H9 (cell line): Measurements from ENCODE around the gene DSCAM. TPM values are rescaled to one million over a fixed set of nuclear protein-coding genes. Genes with fewer than 3 reads are reported as not detected.
A peak's percentile ranks its signal among the peaks of the same experiment; 100 is the strongest.

Experiments
- DNase-seq: peaks from one replicate; pipeline ENCODE4 v3.0.0-alpha.2; 2017
- H2AFZ ChIP-seq: one replicate; pipeline ENCODE4 v1.6.1; 2013; ENCODE audit warnings: mild to moderate bottlenecking, low read length, control low read depth, moderate library complexity
- H2AK5ac ChIP-seq: 2 replicates; pipeline ENCODE4 v1.6.1; 2013; ENCODE audit warnings: low read length, control low read depth, mixed read lengths; ENCODE audit not compliant: insufficient read length
- H2BK120ac ChIP-seq: one replicate; pipeline ENCODE4 v1.6.1; 2013; ENCODE audit warnings: low read depth, mild to moderate bottlenecking, low read length, control low read depth, inconsistent platforms; ENCODE audit not compliant: poor library complexity, severe bottlenecking
- H2BK12ac ChIP-seq: 2 replicates; pipeline ENCODE4 v1.6.1; 2013; ENCODE audit warnings: low read length, control low read depth, mixed read lengths, low read depth; ENCODE audit not compliant: insufficient read length
- H2BK15ac ChIP-seq: 2 replicates; pipeline ENCODE4 v1.6.1; 2013; ENCODE audit warnings: low read depth, low read length, control low read depth
- H2BK20ac ChIP-seq: one replicate; pipeline ENCODE4 v1.6.1; 2013; ENCODE audit warnings: low read depth, mild to moderate bottlenecking, low read length, control low read depth, inconsistent platforms; ENCODE audit not compliant: poor library complexity, severe bottlenecking
- H2BK5ac ChIP-seq: 2 replicates; pipeline ENCODE4 v1.6.1; 2013; ENCODE audit warnings: low read length, control low read depth, mixed read lengths; ENCODE audit not compliant: insufficient read length
- H3K14ac ChIP-seq: 2 replicates; pipeline ENCODE4 v1.6.1; 2013; ENCODE audit warnings: low read length, control low read depth; ENCODE audit not compliant: insufficient read depth
- H3K18ac ChIP-seq: 2 replicates; pipeline ENCODE4 v1.6.1; 2013; ENCODE audit warnings: low read depth, mild to moderate bottlenecking, mixed read lengths, low read length, control low read depth; ENCODE audit not compliant: insufficient read length
- H3K23ac ChIP-seq: 2 replicates; pipeline ENCODE4 v1.6.1; 2013; ENCODE audit warnings: low read length, control low read depth, mixed read lengths, low read depth; ENCODE audit not compliant: insufficient read length
- H3K23me2 ChIP-seq: 2 replicates; pipeline ENCODE4 v1.6.1; 2013; ENCODE audit warnings: low read depth, mild to moderate bottlenecking, mixed read lengths, low read length, control low read depth; ENCODE audit not compliant: insufficient read length, poor library complexity, severe bottlenecking
- H3K27ac ChIP-seq: 2 replicates; pipeline ENCODE4 v1.5.1; 2013; ENCODE audit warnings: low read length, control low read depth, mixed read lengths, low read depth; ENCODE audit not compliant: insufficient read length
- H3K27me3 ChIP-seq: 2 replicates; pipeline ENCODE4 v1.6.1; 2013; ENCODE audit warnings: low read length, control low read depth, inconsistent platforms; ENCODE audit not compliant: insufficient read depth
- H3K4ac ChIP-seq: 2 replicates; pipeline ENCODE4 v1.6.1; 2013; ENCODE audit warnings: low read depth, mild to moderate bottlenecking, control low read depth, inconsistent platforms, low read length, moderate library complexity
- H3K4me1 ChIP-seq: 2 replicates; pipeline ENCODE4 v1.6.1; 2013; ENCODE audit warnings: low read length, control low read depth, inconsistent platforms; ENCODE audit not compliant: insufficient read depth
- H3K4me2 ChIP-seq: 2 replicates; pipeline ENCODE4 v1.6.1; 2013; ENCODE audit warnings: low read length, control low read depth, mixed read lengths; ENCODE audit not compliant: insufficient read length, insufficient read depth
- H3K56ac ChIP-seq: 2 replicates; pipeline ENCODE4 v1.6.1; 2013; ENCODE audit warnings: low read depth, mild to moderate bottlenecking, mixed read lengths, low read length, control low read depth; ENCODE audit not compliant: insufficient read length
- H3K79me1 ChIP-seq: 2 replicates; pipeline ENCODE4 v1.6.1; 2013; ENCODE audit warnings: low read depth, mild to moderate bottlenecking, moderate library complexity, low read length, control low read depth, inconsistent platforms; ENCODE audit not compliant: insufficient read depth, poor library complexity, severe bottlenecking
- H3K79me2 ChIP-seq: 2 replicates; pipeline ENCODE4 v1.6.1; 2013; ENCODE audit warnings: low read length, control low read depth, inconsistent platforms; ENCODE audit not compliant: insufficient read depth
- H3K9ac ChIP-seq: 2 replicates; pipeline ENCODE4 v1.6.1; 2013; ENCODE audit warnings: low read length, control low read depth, mixed read lengths; ENCODE audit not compliant: insufficient read length; ENCODE audit errors: extremely low read depth
- H3K9me3 ChIP-seq: one replicate; pipeline ENCODE4 v1.6.1; 2013; ENCODE audit warnings: low read depth, low read length, inconsistent platforms; ENCODE audit not compliant: control insufficient read depth
- H3T11ph ChIP-seq: one replicate; pipeline ENCODE4 v1.6.1; 2013; ENCODE audit warnings: mild to moderate bottlenecking, low read length, control low read depth, inconsistent platforms
- H4K20me1 ChIP-seq: one replicate; pipeline ENCODE4 v1.6.1; 2013; ENCODE audit not compliant: control insufficient read depth, insufficient read length, insufficient read depth
- H4K5ac ChIP-seq: 2 replicates; pipeline ENCODE4 v1.6.1; 2013; ENCODE audit warnings: low read depth, mild to moderate bottlenecking, mixed read lengths, low read length, control low read depth; ENCODE audit not compliant: insufficient read length
- H4K8ac ChIP-seq: replicated peaks from 2 replicates; pipeline ENCODE4 v1.6.1; 2013; ENCODE audit warnings: low read length, control low read depth, mixed read lengths, low read depth; ENCODE audit not compliant: insufficient read length
- H4K91ac ChIP-seq: 2 replicates; pipeline ENCODE4 v1.6.1; 2013; ENCODE audit warnings: low read depth, mild to moderate bottlenecking, moderate library complexity, mixed read lengths, low read length, control low read depth; ENCODE audit not compliant: insufficient read length
- H3K27ac Mint-ChIP-seq, 3 experiments: 2 replicates in 2 of 3; 3 replicates in 1 of 3; pipeline ENCODE4 v1.8.0; 2020 to 2021; ENCODE audit warnings: mixed read lengths in 3 of 3, mild to moderate bottlenecking in 1 of 3, moderate library complexity in 1 of 3
- H3K27me3 Mint-ChIP-seq: 2 replicates; pipeline ENCODE4 v1.8.0; 2021; ENCODE audit warnings: low read depth, mild to moderate bottlenecking, moderate library complexity, mixed read lengths
- H3K36me3 Mint-ChIP-seq, 3 experiments: 2 replicates in 2 of 3; 3 replicates in 1 of 3; pipeline ENCODE4 v1.8.0; 2020 to 2021; ENCODE audit warnings: low read depth in 3 of 3, mixed read lengths in 3 of 3; ENCODE audit not compliant: insufficient read depth in 1 of 3
- H3K4me1 Mint-ChIP-seq, 2 experiments: 2 replicates each; pipeline ENCODE4 v1.8.0; 2020; ENCODE audit warnings: mixed read lengths in 2 of 2
- H3K4me3 Mint-ChIP-seq, 2 experiments: 2 replicates in 1 of 2; 3 replicates in 1 of 2; pipeline ENCODE4 v1.8.0; 2020 to 2021; ENCODE audit warnings: mild to moderate bottlenecking in 2 of 2, mixed read lengths in 2 of 2, moderate library complexity in 1 of 2
- H3K9me3 Mint-ChIP-seq, 2 experiments: 2 replicates in 1 of 2; 3 replicates in 1 of 2; pipeline ENCODE4 v1.8.0; 2020; ENCODE audit warnings: mild to moderate bottlenecking in 2 of 2, mixed read lengths in 2 of 2, moderate library complexity in 1 of 2
- WGBS: extraction: QIAGEN DNeasy Blood & Tissue Kit; methylation state at CpG from one replicate; pipeline ENCODE4 v1.1.7; 2013; ENCODE audit warnings: missing lambda C conversion rate, low lambda C conversion rate, mixed read lengths; ENCODE audit not compliant: insufficient read length; ENCODE audit errors: extremely low coverage; 5-methylcytosine and 5-hydroxymethylcytosine counted together
- total RNA-seq: library from RNA; stranded (reverse); gene quantifications from 2 replicates; pipeline ENCODE4 v1.2.1, GENCODE V29; 2021
- TF ChIP-seq, protein P1 (sequence below): fragments of 200-600 bp; sonication (generic); conservative IDR thresholded peaks from 3 replicates; pipeline ENCODE4 v1.8.0; 2021; ENCODE audit warnings: antibody characterized with exemption, mild to moderate bottlenecking

Gene DSCAM
- total RNA-seq, 1 experiment from 2014 or later: 0.17 TPM

DNA sequence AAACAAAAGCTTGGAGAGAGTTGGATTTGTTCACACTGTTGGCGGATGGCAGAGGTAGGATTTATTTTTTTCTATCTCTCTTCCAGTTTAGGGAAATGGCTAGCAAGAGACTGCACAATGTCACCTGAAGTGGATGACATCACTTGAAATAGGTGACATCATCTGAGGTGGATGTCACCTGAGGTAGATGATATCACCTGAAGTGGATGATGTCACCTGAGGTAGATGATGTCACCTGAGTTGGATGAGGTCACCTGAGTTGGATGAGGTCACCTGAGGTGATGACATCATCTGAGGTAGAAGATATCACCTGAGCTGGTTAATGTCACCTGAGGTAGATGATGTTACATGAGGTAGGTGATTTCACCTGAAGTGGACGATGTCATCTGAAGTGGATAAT is 413.4 kb downstream of the DSCAM start:
- Mint-ChIP-seq H3K4me1 (peaks cover 3% of the 10 kb centered on the region in 2 experiments), H3K9me3 (peaks cover 0 to 2% of the 10 kb centered on the region in 2 experiments; a peak in 2 of 5 replicates), H3K27me3 (0 out of 2 replicates have a peak, but pooled peaks cover 3% of the 10 kb centered on the region), H3K4me3 (no peak overlapping the region), H3K27ac (peak overlapping the region in 1 of 3 experiments; percentile 74; a peak in 1 of 7 replicates), H3K36me3 (no peaks in the 10 kb centered on the region)
- Histone ChIP-seq H4K5ac (no peak overlapping the region), H3K4ac (no peak overlapping the region), H3K27ac (no peak overlapping the region), H3K18ac (no peak overlapping the region), H2BK15ac (no peak overlapping the region), H4K91ac (no peak overlapping the region), H4K20me1 (no peaks in the 10 kb centered on the region), H2BK12ac (no peak overlapping the region), H3K27me3 (no peaks in the 10 kb centered on the region), H3K14ac (no peak overlapping the region), H2AK5ac (no peak overlapping the region), H4K8ac (no peak overlapping the region), H2BK20ac (no peak overlapping the region), H3K56ac (no peak overlapping the region), H3K4me2 (no peak overlapping the region), H3K23me2 (no peaks in the 10 kb centered on the region), H3K4me1 (no peaks in the 10 kb centered on the region; the same call in 1 of the 2 replicates), H3K9me3 (no peaks in the 10 kb centered on the region), H3K79me1 (no peaks in the 10 kb centered on the region), H3T11ph (no peak overlapping the region), H3K9ac (no peak overlapping the region), H2BK5ac (no peak overlapping the region), H2BK120ac (no peak overlapping the region), H2AFZ (no peak overlapping the region), H3K23ac (no peak overlapping the region), H3K79me2 (no peaks in the 10 kb centered on the region)
- TF ChIP-seq, protein P1, sequence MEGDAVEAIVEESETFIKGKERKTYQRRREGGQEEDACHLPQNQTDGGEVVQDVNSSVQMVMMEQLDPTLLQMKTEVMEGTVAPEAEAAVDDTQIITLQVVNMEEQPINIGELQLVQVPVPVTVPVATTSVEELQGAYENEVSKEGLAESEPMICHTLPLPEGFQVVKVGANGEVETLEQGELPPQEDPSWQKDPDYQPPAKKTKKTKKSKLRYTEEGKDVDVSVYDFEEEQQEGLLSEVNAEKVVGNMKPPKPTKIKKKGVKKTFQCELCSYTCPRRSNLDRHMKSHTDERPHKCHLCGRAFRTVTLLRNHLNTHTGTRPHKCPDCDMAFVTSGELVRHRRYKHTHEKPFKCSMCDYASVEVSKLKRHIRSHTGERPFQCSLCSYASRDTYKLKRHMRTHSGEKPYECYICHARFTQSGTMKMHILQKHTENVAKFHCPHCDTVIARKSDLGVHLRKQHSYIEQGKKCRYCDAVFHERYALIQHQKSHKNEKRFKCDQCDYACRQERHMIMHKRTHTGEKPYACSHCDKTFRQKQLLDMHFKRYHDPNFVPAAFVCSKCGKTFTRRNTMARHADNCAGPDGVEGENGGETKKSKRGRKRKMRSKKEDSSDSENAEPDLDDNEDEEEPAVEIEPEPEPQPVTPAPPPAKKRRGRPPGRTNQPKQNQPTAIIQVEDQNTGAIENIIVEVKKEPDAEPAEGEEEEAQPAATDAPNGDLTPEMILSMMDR: no peak
- no CpG with 5 or more reads among the region's 2 CpGs for WGBS
- DNase-seq: no peak
